Gastrocnemius medialis (tissue), 4 donors: ENCODE measurements around the gene PRSS56.

ENCODE experiments used
- POLR2A ChIP-seq, 2 donors: fragments of 450-650 bp; IDR thresholded peaks; one replicate each; pipeline ENCODE4 v1.6.1; 2017; ENCODE audit warnings: antibody characterized with exemption in 2 of 2, mild to moderate bottlenecking in 2 of 2, moderate library complexity in 2 of 2
- TF ChIP-seq, protein P1 (sequence below), 5 experiments: fragments of 450-650 bp in 3 of 5; fragments of 200-600 bp in 2 of 5; sonication (generic) in 2 of 5; IDR thresholded peaks in 4 of 5; conservative IDR thresholded peaks in 1 of 5; 1 replicate in 4 of 5; 2 replicates in 1 of 5; pipeline ENCODE4 v1.5.1; 2016 to 2019; ENCODE audit warnings: antibody characterized with exemption in 5 of 5, mild to moderate bottlenecking in 3 of 5, moderate library complexity in 3 of 5

- no peak for TF ChIP-seq POLR2A (IDR thresholded peaks at IDR 0.05)
- TF ChIP-seq, protein P1, sequence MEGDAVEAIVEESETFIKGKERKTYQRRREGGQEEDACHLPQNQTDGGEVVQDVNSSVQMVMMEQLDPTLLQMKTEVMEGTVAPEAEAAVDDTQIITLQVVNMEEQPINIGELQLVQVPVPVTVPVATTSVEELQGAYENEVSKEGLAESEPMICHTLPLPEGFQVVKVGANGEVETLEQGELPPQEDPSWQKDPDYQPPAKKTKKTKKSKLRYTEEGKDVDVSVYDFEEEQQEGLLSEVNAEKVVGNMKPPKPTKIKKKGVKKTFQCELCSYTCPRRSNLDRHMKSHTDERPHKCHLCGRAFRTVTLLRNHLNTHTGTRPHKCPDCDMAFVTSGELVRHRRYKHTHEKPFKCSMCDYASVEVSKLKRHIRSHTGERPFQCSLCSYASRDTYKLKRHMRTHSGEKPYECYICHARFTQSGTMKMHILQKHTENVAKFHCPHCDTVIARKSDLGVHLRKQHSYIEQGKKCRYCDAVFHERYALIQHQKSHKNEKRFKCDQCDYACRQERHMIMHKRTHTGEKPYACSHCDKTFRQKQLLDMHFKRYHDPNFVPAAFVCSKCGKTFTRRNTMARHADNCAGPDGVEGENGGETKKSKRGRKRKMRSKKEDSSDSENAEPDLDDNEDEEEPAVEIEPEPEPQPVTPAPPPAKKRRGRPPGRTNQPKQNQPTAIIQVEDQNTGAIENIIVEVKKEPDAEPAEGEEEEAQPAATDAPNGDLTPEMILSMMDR (IDR thresholded peaks at IDR 0.05 in 4 of 5, conservative IDR thresholded peaks at IDR 0.05 in 1 of 5): no peak
Measured at GRCh38 chr2:232484628-232485347, 35.4 kb upstream of the PRSS56 start.
